Hepatocyte (in vitro differentiated cells): ENCODE data around the gene GALNT3. TPM values are rescaled to one million over a fixed set of nuclear protein-coding genes. Genes with fewer than 3 reads are reported as not detected.

Experiments
- DNase-seq: peaks from one replicate; pipeline ENCODE4 v3.0.0-alpha.2; 2016; ENCODE audit warnings: low spot score
- H2AFZ ChIP-seq: fragments of 200-600 bp; sonication (generic); 2 replicates; pipeline ENCODE4 v1.6.0; 2016; ENCODE audit warnings: antibody characterized with exemption, mild to moderate bottlenecking
- H3K27ac ChIP-seq: fragments of 200-600 bp; sonication (generic); 2 replicates; pipeline ENCODE4 v1.5.1; 2016; ENCODE audit warnings: mild to moderate bottlenecking
- H3K27me3 ChIP-seq: fragments of 200-600 bp; sonication (generic); 2 replicates; pipeline ENCODE4 v1.6.1; 2016
- H3K36me3 ChIP-seq: fragments of 200-600 bp; sonication (generic); replicated peaks from 2 replicates; pipeline ENCODE4 v1.5.1; 2016; ENCODE audit warnings: low read depth; ENCODE audit not compliant: insufficient read depth
- H3K4me1 ChIP-seq: fragments of 200-600 bp; sonication (generic); 2 replicates; pipeline ENCODE4 v1.5.1; 2016; ENCODE audit warnings: mild to moderate bottlenecking, moderate library complexity; ENCODE audit not compliant: insufficient read depth
- H3K4me2 ChIP-seq: fragments of 200-600 bp; sonication (generic); 2 replicates; pipeline ENCODE4 v1.6.0; 2016
- H3K4me3 ChIP-seq: fragments of 200-600 bp; sonication (generic); 2 replicates; pipeline ENCODE4 v1.5.1; 2016; ENCODE audit warnings: mild to moderate bottlenecking
- H3K79me2 ChIP-seq: fragments of 200-600 bp; sonication (generic); 2 replicates; pipeline ENCODE4 v1.6.0; 2017; ENCODE audit warnings: mild to moderate bottlenecking
- H3K9me2 ChIP-seq: fragments of 200-600 bp; sonication (generic); replicated peaks from 2 replicates; pipeline ENCODE4 v1.6.0; 2017; ENCODE audit warnings: mild to moderate bottlenecking; ENCODE audit not compliant: insufficient read depth
- H3K9me3 ChIP-seq: fragments of 200-600 bp; sonication (generic); 2 replicates; pipeline ENCODE4 v1.5.1; 2016; ENCODE audit warnings: low read depth, mild to moderate bottlenecking
- H4K20me1 ChIP-seq: fragments of 200-600 bp; sonication (generic); 2 replicates; pipeline ENCODE4 v1.6.0; 2016; ENCODE audit warnings: mild to moderate bottlenecking; ENCODE audit not compliant: insufficient read depth, poor library complexity, severe bottlenecking
- EZH2 ChIP-seq: fragments of 200-600 bp; sonication (generic); IDR thresholded peaks from 2 replicates; pipeline ENCODE4 v1.6.1; 2016; ENCODE audit warnings: antibody characterized with exemption, mild to moderate bottlenecking, borderline replicate concordance
- EZH2phosphoT487 ChIP-seq: fragments of 200-600 bp; sonication (generic); IDR thresholded peaks from one replicate; pipeline ENCODE4 v1.6.1; 2018; ENCODE audit warnings: antibody characterized with exemption, mild to moderate bottlenecking, low read depth, moderate library complexity; ENCODE audit not compliant: unreplicated experiment, severe bottlenecking
- WGBS: methylation state at CpG from one replicate; pipeline ENCODE4 v1.1.6; 2016; ENCODE audit warnings: low lambda C conversion rate; ENCODE audit errors: missing lambda C conversion rate; 5-methylcytosine and 5-hydroxymethylcytosine counted together
- polyA plus RNA-seq: library from polyadenylated mRNA; unstranded; fragments of >200 nt; fragmentation: Nextera tagmentation; extraction: Ambion mirVana; gene quantifications from 2 replicates; pipeline ENCODE4 v1.2.1, GENCODE V29; 2016
- total RNA-seq: library from RNA; depleted of rRNA; stranded (reverse); fragments of >200 nt; gene quantifications from 2 replicates; pipeline ENCODE4 v1.2.3, GENCODE V29; 2014
- TF ChIP-seq, protein P1 (sequence below): fragments of 200-600 bp; sonication (generic); IDR thresholded peaks from 2 replicates; pipeline ENCODE4 v1.5.1; 2016; ENCODE audit warnings: antibody characterized with exemption, mild to moderate bottlenecking; ENCODE audit not compliant: poor library complexity

Gene GALNT3
- total and polyA plus RNA-seq, 2 experiments from 2014 or later: 21.5 to 48.1 TPM

DNA sequence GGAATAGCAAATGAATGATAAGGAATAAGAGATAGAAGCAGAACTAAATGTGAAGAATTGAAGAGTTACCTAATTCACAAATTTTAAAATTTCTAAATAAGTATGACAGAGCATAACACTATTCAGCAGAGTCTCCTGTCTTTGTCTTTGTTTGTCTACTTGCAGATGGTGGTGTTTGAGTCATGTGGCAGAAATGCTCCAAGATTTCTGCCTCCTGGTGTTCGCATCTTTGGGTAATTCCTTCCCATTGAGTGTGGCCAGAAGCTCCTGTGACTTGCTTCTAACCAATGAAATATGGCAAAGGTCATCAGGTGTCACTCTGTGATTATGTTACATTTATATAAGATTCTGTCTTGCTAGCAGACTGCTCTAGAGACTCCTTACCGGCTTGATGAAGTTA is 45.6 kb upstream of the GALNT3 start:
- no peak for TF ChIP-seq EZH2
- TF ChIP-seq, protein P1, sequence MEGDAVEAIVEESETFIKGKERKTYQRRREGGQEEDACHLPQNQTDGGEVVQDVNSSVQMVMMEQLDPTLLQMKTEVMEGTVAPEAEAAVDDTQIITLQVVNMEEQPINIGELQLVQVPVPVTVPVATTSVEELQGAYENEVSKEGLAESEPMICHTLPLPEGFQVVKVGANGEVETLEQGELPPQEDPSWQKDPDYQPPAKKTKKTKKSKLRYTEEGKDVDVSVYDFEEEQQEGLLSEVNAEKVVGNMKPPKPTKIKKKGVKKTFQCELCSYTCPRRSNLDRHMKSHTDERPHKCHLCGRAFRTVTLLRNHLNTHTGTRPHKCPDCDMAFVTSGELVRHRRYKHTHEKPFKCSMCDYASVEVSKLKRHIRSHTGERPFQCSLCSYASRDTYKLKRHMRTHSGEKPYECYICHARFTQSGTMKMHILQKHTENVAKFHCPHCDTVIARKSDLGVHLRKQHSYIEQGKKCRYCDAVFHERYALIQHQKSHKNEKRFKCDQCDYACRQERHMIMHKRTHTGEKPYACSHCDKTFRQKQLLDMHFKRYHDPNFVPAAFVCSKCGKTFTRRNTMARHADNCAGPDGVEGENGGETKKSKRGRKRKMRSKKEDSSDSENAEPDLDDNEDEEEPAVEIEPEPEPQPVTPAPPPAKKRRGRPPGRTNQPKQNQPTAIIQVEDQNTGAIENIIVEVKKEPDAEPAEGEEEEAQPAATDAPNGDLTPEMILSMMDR: no peak
- TF ChIP-seq EZH2phosphoT487: no peak
- no peaks in the 10 kb centered on the region for H3K27me3 ChIP-seq

DNA sequence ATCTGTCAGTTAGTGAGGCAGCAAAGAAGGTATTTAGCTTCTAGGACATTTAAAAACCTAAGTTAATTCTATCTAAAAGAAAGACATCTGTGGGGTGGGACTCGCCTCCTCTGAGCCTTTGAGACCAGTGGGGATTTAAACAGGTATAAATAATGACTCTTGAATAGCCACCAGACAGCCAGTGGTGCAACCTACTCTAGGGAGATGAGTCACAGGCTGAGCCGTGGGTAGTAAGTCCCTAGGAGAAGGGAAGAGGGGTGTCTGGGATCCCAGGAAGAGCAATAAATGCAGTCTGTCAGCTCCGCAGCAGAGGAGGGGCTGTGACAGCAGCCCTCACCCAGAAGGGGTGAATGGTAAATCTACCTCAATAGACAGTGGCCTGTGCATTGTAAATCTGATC is 43.1 kb upstream of the GALNT3 start:
- H2AFZ ChIP-seq: no peak overlapping the region
- no peak overlapping the region for H3K4me2 ChIP-seq
- H3K36me3 ChIP-seq: no peaks in the 10 kb centered on the region
- H3K9me2 ChIP-seq: no peaks in the 10 kb centered on the region
- 68% methylated on average over 3 of the region's 3 CpGs for WGBS
- no peak overlapping the region for H3K4me3 ChIP-seq
- no peak overlapping the region for H3K27ac ChIP-seq
- H3K79me2 ChIP-seq: no peaks in the 10 kb centered on the region
- TF ChIP-seq EZH2 (no peak), EZH2phosphoT487 (no peak)
- TF ChIP-seq, protein P1: no peak
- H3K9me3 ChIP-seq: no peaks in the 10 kb centered on the region
- peak; percentile 8 for DNase-seq
- H4K20me1 ChIP-seq: no peaks in the 10 kb centered on the region
- no peaks in the 10 kb centered on the region for H3K4me1 ChIP-seq
- no peaks in the 10 kb centered on the region for H3K27me3 ChIP-seq

More for the DNA sequence above, 45.6 kb upstream of the GALNT3 start:
- no peaks in the 10 kb centered on the region for H3K9me2 ChIP-seq
- H3K4me1 ChIP-seq: no peaks in the 10 kb centered on the region
- no peak for DNase-seq
- 89% methylated on average over 2 of the region's 2 CpGs for WGBS
- H3K4me3 ChIP-seq: no peak overlapping the region
- H3K4me2 ChIP-seq: no peak overlapping the region
- H2AFZ ChIP-seq: no peak overlapping the region
- no peaks in the 10 kb centered on the region for H4K20me1 ChIP-seq
- H3K79me2 ChIP-seq: no peaks in the 10 kb centered on the region
- H3K27ac ChIP-seq: no peak overlapping the region
- no peaks in the 10 kb centered on the region for H3K9me3 ChIP-seq
- H3K36me3 ChIP-seq: no peaks in the 10 kb centered on the region

DNA sequence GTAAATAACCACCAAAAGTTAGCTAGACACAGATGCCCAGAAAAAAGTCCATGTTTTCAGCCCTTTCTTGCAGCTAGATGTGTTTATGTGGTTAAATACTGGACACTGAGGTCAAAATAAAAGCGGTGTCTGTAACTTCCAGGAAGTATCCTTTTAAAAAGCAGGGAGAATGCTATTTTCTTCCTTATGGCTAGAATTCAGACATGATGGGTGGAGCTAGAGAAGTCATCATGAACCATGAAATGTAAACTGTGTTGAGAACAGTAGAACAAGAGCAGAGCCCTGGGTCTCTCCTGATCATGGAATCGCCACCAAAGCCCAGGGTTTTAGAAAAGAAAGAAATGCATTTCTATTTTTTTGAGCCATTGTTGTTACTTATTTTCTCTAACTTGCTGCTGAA is 41.3 kb upstream of the GALNT3 start:
- TF ChIP-seq EZH2 (no peak), EZH2phosphoT487 (no peak)
- TF ChIP-seq, protein P1: no peak
- no peaks in the 10 kb centered on the region for H3K79me2 ChIP-seq
- H2AFZ ChIP-seq: no peak overlapping the region
- no peaks in the 10 kb centered on the region for H3K27me3 ChIP-seq
- no peak overlapping the region for H3K4me2 ChIP-seq
- H3K4me3 ChIP-seq: no peak overlapping the region
- DNase-seq: no peak
- H3K9me3 ChIP-seq: no peaks in the 10 kb centered on the region
- no peak overlapping the region for H3K27ac ChIP-seq
- no peaks in the 10 kb centered on the region for H3K36me3 ChIP-seq
- no peaks in the 10 kb centered on the region for H3K4me1 ChIP-seq
- H3K9me2 ChIP-seq: no peaks in the 10 kb centered on the region
- no peaks in the 10 kb centered on the region for H4K20me1 ChIP-seq
- WGBS: 94% methylated on average over 2 of the region's 2 CpGs

DNA sequence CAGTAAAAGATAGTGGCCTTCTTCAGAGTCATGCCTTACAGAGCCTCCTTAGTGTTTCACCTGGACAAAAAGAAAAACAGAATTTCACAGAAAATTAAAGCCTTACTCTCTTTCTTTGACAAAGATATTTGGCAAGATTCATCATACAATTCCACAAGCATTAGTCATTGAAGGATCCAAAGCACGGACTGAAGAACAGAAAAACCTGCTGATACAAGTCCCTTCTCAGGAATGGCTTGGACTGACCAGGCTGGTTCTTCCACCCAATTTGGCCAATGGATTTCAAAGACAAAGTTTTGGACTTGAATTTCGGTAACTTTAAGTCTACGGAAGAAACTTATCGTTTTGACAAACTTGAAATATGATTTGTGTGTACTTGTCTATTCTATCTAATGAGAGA is 39.1 kb upstream of the GALNT3 start:
- TF ChIP-seq, protein P1: no peak
- no peak for TF ChIP-seq EZH2phosphoT487
- no peak for TF ChIP-seq EZH2
- no peaks in the 10 kb centered on the region for H3K27me3 ChIP-seq
- no peaks in the 10 kb centered on the region for H4K20me1 ChIP-seq
- H3K36me3 ChIP-seq: no peaks in the 10 kb centered on the region
- no peaks in the 10 kb centered on the region for H3K79me2 ChIP-seq
- H3K4me3 ChIP-seq: no peak overlapping the region
- WGBS: 78% methylated on average over 4 of the region's 4 CpGs
- no peak overlapping the region for H3K4me2 ChIP-seq
- no peaks in the 10 kb centered on the region for H3K9me3 ChIP-seq
- no peaks in the 10 kb centered on the region for H3K9me2 ChIP-seq
- no peak overlapping the region for H3K27ac ChIP-seq
- no peak for DNase-seq
- H3K4me1 ChIP-seq: no peaks in the 10 kb centered on the region
- H2AFZ ChIP-seq: no peak overlapping the region
